ENCODE measurements around the gene F7. TPM values are rescaled to one million over a fixed set of nuclear protein-coding genes. Genes with fewer than 3 reads are reported as not detected.
A peak's percentile ranks its signal among the peaks of the same experiment; 100 is the strongest.

The F7 gene
- total RNA-seq, 4 donors from 2014 or later, result 0.20 to 1.2 TPM; not detected in 2

- ATAC-seq (no peak), DNase-seq (no peak)
- intact Hi-C loops (cut with DNase I; ENCODE audit: low total_unique reads), result no loop called here
- in situ Hi-C loops (cut with MboI; ENCODE audit: low sequenced_read_pairs in 4 of 4), result no loop called here
- Histone ChIP-seq H3K4me1 (peaks cover 6 to 9% of the 10 kb centered on the region in 2 donors), H3K36me3 (no peaks in the 10 kb centered on the region), H3K27ac (no peak overlapping the region), H3K4me3 (no peak overlapping the region), H3K27me3 (peaks cover 0 to 11% (median 5%) of the 10 kb centered on the region in 3 donors), H3K9me3 (no peaks in the 10 kb centered on the region)
- TF ChIP-seq CTCF (IDR thresholded peaks at IDR 0.05 in 4 of 5, conservative IDR thresholded peaks at IDR 0.05 in 1 of 5) (no peak), POLR2A (IDR thresholded peaks at IDR 0.05) (no peak)
Measured at GRCh38 chr13:113080901-113081521, 24.6 kb upstream of the F7 start.

- Histone ChIP-seq H3K36me3 (no peaks in the 10 kb centered on the region), H3K4me3 (no peak overlapping the region), H3K4me1 (peaks cover 6 to 9% of the 10 kb centered on the region in 2 donors), H3K27me3 (peaks cover 0 to 11% (median 5%) of the 10 kb centered on the region in 3 donors), H3K27ac (no peak overlapping the region), H3K9me3 (no peaks in the 10 kb centered on the region)
- ATAC-seq, result no peak
- intact Hi-C loops (cut with DNase I; ENCODE audit: low total_unique reads) (no loop called here), in situ Hi-C loops (cut with MboI; ENCODE audit: low sequenced_read_pairs in 4 of 4) (no loop called here)
- TF ChIP-seq POLR2A (IDR thresholded peaks at IDR 0.05) (no peak), CTCF (IDR thresholded peaks at IDR 0.05 in 4 of 5, conservative IDR thresholded peaks at IDR 0.05 in 1 of 5) (no peak)
- no peak for DNase-seq
Measured at GRCh38 chr13:113082198-113083021, 23.2 kb upstream of the F7 start.

GRCh38 chr13:113083022-113083373 is 22.6 kb upstream of the F7 start:
- no peak for TF ChIP-seq CTCF (IDR thresholded peaks at IDR 0.05 in 4 of 5, conservative IDR thresholded peaks at IDR 0.05 in 1 of 5)
- no peak for TF ChIP-seq POLR2A (IDR thresholded peaks at IDR 0.05)
- H3K9me3 ChIP-seq, result no peaks in the 10 kb centered on the region
- H3K36me3 ChIP-seq, result no peaks in the 10 kb centered on the region
- peaks cover 6 to 9% of the 10 kb centered on the region in 2 donors for H3K4me1 ChIP-seq
- intact Hi-C loops (cut with DNase I; ENCODE audit: low total_unique reads), result no loop called here
- in situ Hi-C loops (cut with MboI; ENCODE audit: low sequenced_read_pairs in 4 of 4), result no loop called here
- no peak overlapping the region for H3K27ac ChIP-seq
- no peak for ATAC-seq
- peaks cover 0 to 7% (median 4%) of the 10 kb centered on the region in 3 donors for H3K27me3 ChIP-seq
- DNase-seq, result no peak
- no peak overlapping the region for H3K4me3 ChIP-seq

- intact Hi-C loops (cut with DNase I; ENCODE audit: low total_unique reads) (no loop called here), in situ Hi-C loops (cut with MboI; ENCODE audit: low sequenced_read_pairs in 4 of 4) (no loop called here)
- TF ChIP-seq CTCF (IDR thresholded peaks at IDR 0.05 in 4 of 5, conservative IDR thresholded peaks at IDR 0.05 in 1 of 5) (no peak), POLR2A (IDR thresholded peaks at IDR 0.05) (no peak)
- Histone ChIP-seq H3K27ac (no peak overlapping the region), H3K9me3 (no peaks in the 10 kb centered on the region), H3K27me3 (peaks cover 0 to 2% (median 2%) of the 10 kb centered on the region in 3 donors), H3K4me1 (peaks cover 6 to 9% of the 10 kb centered on the region in 2 donors), H3K4me3 (no peak overlapping the region), H3K36me3 (no peaks in the 10 kb centered on the region)
- peak; percentile 90 to 91 for ATAC-seq
- DNase-seq, result peak; percentile 55 to 79
Measured at GRCh38 chr13:113083402-113084061, 22.1 kb upstream of the F7 start.
